GM23338 (cell line): ENCODE measurements around the gene TNNT2. TPM values are rescaled to one million over a fixed set of nuclear protein-coding genes. Genes with fewer than 3 reads are reported as not detected.

Experiments
- ATAC-seq: fragments of 200-7000 bp; cut with Tn5 transposase; 3 replicates; pipeline ENCODE4 v1.9.1; 2020
- DNase-seq: peaks from one replicate; pipeline ENCODE4 v3.0.0-alpha.2; 2015; ENCODE audit warnings: low spot score
- H2AFZ ChIP-seq: fragments of 200-600 bp; sonication (generic); 2 replicates; pipeline ENCODE4 v1.8.0; 2016; ENCODE audit warnings: antibody characterized with exemption, mild to moderate bottlenecking, moderate library complexity
- H3F3A ChIP-seq: fragments of 200-600 bp; sonication (generic); replicated peaks from 2 replicates; pipeline ENCODE4 v1.8.0; 2017; ENCODE audit warnings: antibody characterized with exemption, mixed run types, low read depth
- H3K27ac ChIP-seq: fragments of 200-600 bp; sonication (generic); 2 replicates; pipeline ENCODE4 v1.6.1; 2016; ENCODE audit warnings: low read depth
- H3K27me3 ChIP-seq: fragments of 200-600 bp; sonication (generic); 2 replicates; pipeline ENCODE4 v1.8.0; 2016; ENCODE audit warnings: mild to moderate bottlenecking, mixed run types, moderate library complexity; ENCODE audit not compliant: insufficient read depth
- H3K36me3 ChIP-seq: fragments of 200-600 bp; sonication (generic); 2 replicates; pipeline ENCODE4 v1.8.0; 2016; ENCODE audit warnings: mild to moderate bottlenecking; ENCODE audit not compliant: insufficient read depth
- H3K4me1 ChIP-seq: fragments of 200-600 bp; sonication (generic); 2 replicates; pipeline ENCODE4 v1.8.0; 2016; ENCODE audit warnings: mild to moderate bottlenecking, moderate library complexity; ENCODE audit not compliant: insufficient read depth
- H3K4me2 ChIP-seq: fragments of 200-600 bp; sonication (generic); 2 replicates; pipeline ENCODE4 v1.7.1; 2017; ENCODE audit warnings: mixed run types
- H3K4me3 ChIP-seq: fragments of 200-600 bp; sonication (generic); 2 replicates; pipeline ENCODE4 v1.6.1; 2016; ENCODE audit warnings: mixed run types
- H3K79me2 ChIP-seq: fragments of 200-600 bp; sonication (generic); replicated peaks from 2 replicates; pipeline ENCODE4 v1.8.0; 2017; ENCODE audit warnings: mild to moderate bottlenecking; ENCODE audit not compliant: insufficient read depth
- H3K9me2 ChIP-seq: fragments of 200-600 bp; sonication (generic); 2 replicates; pipeline ENCODE4 v1.8.0; 2017; ENCODE audit not compliant: insufficient read depth
- H4K20me1 ChIP-seq: fragments of 200-600 bp; sonication (generic); replicated peaks from 2 replicates; pipeline ENCODE4 v1.8.0; 2017; ENCODE audit warnings: mild to moderate bottlenecking; ENCODE audit not compliant: insufficient read depth
- H3K27ac Mint-ChIP-seq: 2 replicates; pipeline ENCODE4 v1.8.0; 2020; ENCODE audit warnings: inconsistent platforms, mild to moderate bottlenecking, moderate library complexity, mixed read lengths
- H3K27me3 Mint-ChIP-seq: 3 replicates; pipeline ENCODE4 v1.8.0; 2022; ENCODE audit warnings: low read depth, mild to moderate bottlenecking, moderate library complexity, mixed read lengths, inconsistent platforms; ENCODE audit not compliant: insufficient read depth, poor library complexity
- H3K36me3 Mint-ChIP-seq: 3 replicates; pipeline ENCODE4 v1.8.0; 2021; ENCODE audit warnings: low read depth, mild to moderate bottlenecking, inconsistent platforms, moderate library complexity, mixed read lengths
- H3K4me1 Mint-ChIP-seq: 3 replicates; pipeline ENCODE4 v1.8.0; 2020; ENCODE audit warnings: mild to moderate bottlenecking, inconsistent platforms, mixed read lengths
- H3K4me3 Mint-ChIP-seq: 3 replicates; pipeline ENCODE4 v1.8.0; 2021; ENCODE audit warnings: moderate library complexity, mild to moderate bottlenecking, inconsistent platforms, mixed read lengths
- H3K9me3 Mint-ChIP-seq: 3 replicates; pipeline ENCODE4 v1.8.0; 2020; ENCODE audit warnings: moderate library complexity, mild to moderate bottlenecking, inconsistent platforms, mixed read lengths
- CREB1 ChIP-seq: fragments of 250-450 bp; sonication (Bioruptor Pico); IDR thresholded peaks from 2 replicates; pipeline ENCODE4 v1.5.0; 2020; ENCODE audit warnings: low read depth, mild to moderate bottlenecking, moderate library complexity
- EZH2 ChIP-seq: fragments of 200-600 bp; sonication (generic); IDR thresholded peaks from one replicate; pipeline ENCODE4 v1.8.0; 2017; ENCODE audit warnings: antibody characterized with exemption, mild to moderate bottlenecking, low read depth; ENCODE audit not compliant: unreplicated experiment
- EZH2phosphoT487 ChIP-seq: fragments of 200-600 bp; sonication (generic); IDR thresholded peaks from one replicate; pipeline ENCODE4 v1.8.1; 2018; ENCODE audit warnings: antibody characterized with exemption; ENCODE audit not compliant: unreplicated experiment
- POLR2AphosphoS5 ChIP-seq: IDR thresholded peaks from 2 replicates; pipeline ENCODE4 v1.6.1; 2016; ENCODE audit warnings: antibody characterized with exemption, low read depth
- STAT1 ChIP-seq: IDR thresholded peaks from one replicate; pipeline ENCODE4 v1.6.1; 2016; ENCODE audit warnings: antibody characterized with exemption; ENCODE audit not compliant: unreplicated experiment
- ZNF114 ChIP-seq: fragments of 250-450 bp; sonication (Bioruptor Pico); IDR thresholded peaks from 2 replicates; pipeline ENCODE4 v1.5.0; 2020; ENCODE audit warnings: mild to moderate bottlenecking, moderate library complexity
- ZNF331 ChIP-seq: fragments of 250-450 bp; sonication (Bioruptor Pico); IDR thresholded peaks from 2 replicates; pipeline ENCODE4 v1.5.0; 2020; ENCODE audit warnings: low read depth, mild to moderate bottlenecking, moderate library complexity
- polyA plus RNA-seq: library from polyadenylated mRNA; unstranded; fragments of >200 nt; fragmentation: Nextera tagmentation; extraction: Ambion mirVana; gene quantifications from 2 replicates; pipeline ENCODE4 v1.2.1, GENCODE V29; 2016
- total RNA-seq: library from RNA; depleted of rRNA; stranded (reverse); fragments of >200 nt; shearing (Covaris generic); gene quantifications from 2 replicates; pipeline ENCODE4 v1.2.3, GENCODE V29; 2014
- TF ChIP-seq, protein P1 (sequence below), 2 experiments: fragments of 200-600 bp in 1 of 2; sonication (generic) in 1 of 2; conservative IDR thresholded peaks; 2 replicates each; pipeline versions ENCODE4 v1.5.1 to v1.6.1; 2016 to 2017; ENCODE audit warnings: antibody characterized with exemption in 2 of 2, low read depth in 2 of 2, mild to moderate bottlenecking in 2 of 2, moderate library complexity in 1 of 2
- TF ChIP-seq, protein P2 (sequence below): IDR thresholded peaks from 2 replicates; pipeline ENCODE4 v1.6.1; 2016; ENCODE audit warnings: antibody characterized with exemption

The TNNT2 gene
- total and polyA plus RNA-seq, 2 experiments from 2014 or later = 7.5 to 19.1 TPM

- H3K27ac ChIP-seq = no peak overlapping the region
- peaks cover 25% of the 10 kb centered on the region for H3K27me3 Mint-ChIP-seq
- no peak overlapping the region for H3K4me3 ChIP-seq
- no peak overlapping the region for H2AFZ ChIP-seq
- no peak overlapping the region for H3K4me3 Mint-ChIP-seq
- TF ChIP-seq ZNF331 (CRISPR knock-in tag) = no peak
- DNase-seq = no peak
- H3K36me3 Mint-ChIP-seq = no peaks in the 10 kb centered on the region
- H3K4me2 ChIP-seq = no peak overlapping the region
- H3K27me3 ChIP-seq = no peaks in the 10 kb centered on the region
- peaks cover 19% of the 10 kb centered on the region for H3K4me1 Mint-ChIP-seq
- no peaks in the 10 kb centered on the region for H3K9me3 Mint-ChIP-seq
- no peak overlapping the region for H3K27ac Mint-ChIP-seq
- H3K9me2 ChIP-seq = no peaks in the 10 kb centered on the region
- no peaks in the 10 kb centered on the region for H3F3A ChIP-seq
- H3K36me3 ChIP-seq = no peaks in the 10 kb centered on the region
- no peaks in the 10 kb centered on the region for H3K4me1 ChIP-seq
- ATAC-seq = no peak
- no peaks in the 10 kb centered on the region for H3K79me2 ChIP-seq
- no peaks in the 10 kb centered on the region for H4K20me1 ChIP-seq
These were observed 22.6 kb downstream of the TNNT2 start for GRCh38 chr1:201354901-201355295.

DNA sequence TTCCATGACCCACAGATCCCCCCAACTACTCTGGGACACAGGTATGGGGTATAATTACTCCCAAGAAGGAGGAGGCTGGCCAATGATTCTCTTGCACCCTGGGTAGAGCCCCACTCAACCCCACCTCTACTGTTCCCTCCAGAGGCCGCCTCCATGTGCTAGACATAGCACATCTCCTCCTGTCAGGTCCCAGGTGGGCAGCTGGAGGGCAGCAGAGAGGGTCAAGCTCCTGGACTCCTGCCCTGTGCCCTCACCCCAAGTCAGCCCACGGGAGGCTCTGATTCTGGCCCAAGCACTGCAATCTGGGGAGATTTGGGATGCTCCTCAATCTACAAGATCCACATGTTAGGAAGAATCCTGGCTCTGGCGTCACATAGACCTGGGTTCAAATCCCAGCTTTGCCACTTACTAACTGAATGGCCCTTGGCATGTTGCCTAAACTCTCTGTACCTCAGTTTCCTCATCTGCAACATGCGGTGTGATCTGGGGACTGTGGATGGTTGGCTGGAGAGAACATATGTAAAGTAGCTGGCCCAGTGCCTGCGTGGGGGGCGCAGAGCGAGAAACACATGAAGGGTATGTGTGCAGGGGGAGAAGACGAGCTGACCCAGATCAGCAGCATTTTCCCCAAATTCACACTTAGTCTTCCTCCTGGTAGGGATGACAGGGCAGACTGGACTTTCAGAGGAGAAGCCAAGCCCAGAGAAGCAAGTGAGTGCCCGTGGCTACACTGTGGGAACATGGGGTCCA, 23.2 kb downstream of the TNNT2 start:
- no peaks in the 10 kb centered on the region for H3K79me2 ChIP-seq
- no peak overlapping the region for H3K27ac ChIP-seq
- DNase-seq (no peak), ATAC-seq (no peak; the same call in 2 of the 3 replicates)
- no peak overlapping the region for H3K4me3 ChIP-seq
- no peaks in the 10 kb centered on the region for H3K27me3 ChIP-seq
- H3K4me1 ChIP-seq = no peaks in the 10 kb centered on the region
- H2AFZ ChIP-seq = no peak overlapping the region
- H3K4me2 ChIP-seq = no peak overlapping the region
- peaks cover 24% of the 10 kb centered on the region for H3K27me3 Mint-ChIP-seq
- peaks cover 19% of the 10 kb centered on the region for H3K4me1 Mint-ChIP-seq
- H3K4me3 Mint-ChIP-seq = no peak overlapping the region
- no peak overlapping the region for H3K27ac Mint-ChIP-seq
- TF ChIP-seq STAT1 (no peak), ZNF331 (CRISPR knock-in tag) (no peak)
- TF ChIP-seq, protein P1, sequence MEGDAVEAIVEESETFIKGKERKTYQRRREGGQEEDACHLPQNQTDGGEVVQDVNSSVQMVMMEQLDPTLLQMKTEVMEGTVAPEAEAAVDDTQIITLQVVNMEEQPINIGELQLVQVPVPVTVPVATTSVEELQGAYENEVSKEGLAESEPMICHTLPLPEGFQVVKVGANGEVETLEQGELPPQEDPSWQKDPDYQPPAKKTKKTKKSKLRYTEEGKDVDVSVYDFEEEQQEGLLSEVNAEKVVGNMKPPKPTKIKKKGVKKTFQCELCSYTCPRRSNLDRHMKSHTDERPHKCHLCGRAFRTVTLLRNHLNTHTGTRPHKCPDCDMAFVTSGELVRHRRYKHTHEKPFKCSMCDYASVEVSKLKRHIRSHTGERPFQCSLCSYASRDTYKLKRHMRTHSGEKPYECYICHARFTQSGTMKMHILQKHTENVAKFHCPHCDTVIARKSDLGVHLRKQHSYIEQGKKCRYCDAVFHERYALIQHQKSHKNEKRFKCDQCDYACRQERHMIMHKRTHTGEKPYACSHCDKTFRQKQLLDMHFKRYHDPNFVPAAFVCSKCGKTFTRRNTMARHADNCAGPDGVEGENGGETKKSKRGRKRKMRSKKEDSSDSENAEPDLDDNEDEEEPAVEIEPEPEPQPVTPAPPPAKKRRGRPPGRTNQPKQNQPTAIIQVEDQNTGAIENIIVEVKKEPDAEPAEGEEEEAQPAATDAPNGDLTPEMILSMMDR (conservative IDR thresholded peaks at IDR 0.05; ENCODE audit: low read depth in 2 of 2) = peak in 1 of 2 experiments; percentile 28; a peak in 2 of 4 replicates
- H3K9me3 Mint-ChIP-seq = no peaks in the 10 kb centered on the region
- no peaks in the 10 kb centered on the region for H3K36me3 ChIP-seq
- no peaks in the 10 kb centered on the region for H3K9me2 ChIP-seq
- H3K36me3 Mint-ChIP-seq = no peaks in the 10 kb centered on the region
- H4K20me1 ChIP-seq = no peaks in the 10 kb centered on the region
- H3F3A ChIP-seq = no peaks in the 10 kb centered on the region

DNA sequence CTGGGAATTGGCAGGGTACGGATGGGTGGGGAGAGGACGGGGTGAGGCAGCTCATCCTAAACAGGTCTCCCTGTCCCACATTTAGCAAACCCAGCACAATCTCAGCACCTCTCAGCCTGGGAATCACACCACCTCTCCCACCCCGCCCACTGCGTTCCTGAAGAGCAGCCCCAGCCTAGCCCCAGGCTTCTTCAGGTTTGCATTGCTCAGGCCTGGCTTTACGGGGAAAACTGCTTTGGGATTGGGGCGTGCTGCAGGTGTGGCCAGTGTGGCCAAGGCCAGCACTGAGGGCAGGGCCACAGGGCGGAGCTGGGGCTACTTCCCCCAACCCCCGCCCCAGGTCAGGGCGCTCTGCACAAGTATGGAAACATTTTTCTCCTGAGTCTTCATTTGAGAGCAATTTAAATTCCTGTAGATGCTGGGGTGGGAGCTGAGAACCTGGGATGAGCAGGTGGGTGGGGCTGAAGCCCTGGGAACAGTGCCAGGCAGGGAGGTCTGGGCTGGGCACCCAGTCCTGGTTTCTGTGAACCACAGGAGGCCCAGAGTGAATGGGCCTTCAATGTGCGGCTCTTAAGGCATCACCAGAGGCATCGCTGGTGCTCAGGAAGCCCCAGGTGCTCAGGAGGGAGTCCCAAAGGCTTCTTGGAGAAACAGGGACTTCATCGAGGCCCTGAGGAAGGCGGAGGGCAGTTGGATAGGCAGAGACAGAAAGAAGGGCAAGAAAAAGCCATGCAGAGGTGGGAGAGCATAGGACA, 24.1 kb downstream of the TNNT2 start:
- H3K79me2 ChIP-seq = no peaks in the 10 kb centered on the region
- no peak overlapping the region for H3K4me3 Mint-ChIP-seq
- peak; percentile 13 for DNase-seq

More for the DNA sequence above, 24.1 kb downstream of the TNNT2 start:
- no peaks in the 10 kb centered on the region for H3F3A ChIP-seq
- Mint-ChIP-seq H3K4me1 (peaks cover 22% of the 10 kb centered on the region), H3K27ac (no peak overlapping the region), H3K9me3 (no peaks in the 10 kb centered on the region), H3K27me3 (peaks cover 17% of the 10 kb centered on the region), H3K36me3 (no peaks in the 10 kb centered on the region)
- H3K27ac ChIP-seq = no peak overlapping the region
- peaks cover 3% of the 10 kb centered on the region for H3K4me1 ChIP-seq
- TF ChIP-seq POLR2AphosphoS5 = no peak
- no peak for TF ChIP-seq CREB1
- TF ChIP-seq STAT1 = no peak
- no peak for TF ChIP-seq ZNF331 (CRISPR knock-in tag)
- TF ChIP-seq EZH2phosphoT487 = no peak
- TF ChIP-seq ZNF114 (CRISPR knock-in tag) = no peak
- TF ChIP-seq EZH2 = no peak
- TF ChIP-seq, protein P2, sequence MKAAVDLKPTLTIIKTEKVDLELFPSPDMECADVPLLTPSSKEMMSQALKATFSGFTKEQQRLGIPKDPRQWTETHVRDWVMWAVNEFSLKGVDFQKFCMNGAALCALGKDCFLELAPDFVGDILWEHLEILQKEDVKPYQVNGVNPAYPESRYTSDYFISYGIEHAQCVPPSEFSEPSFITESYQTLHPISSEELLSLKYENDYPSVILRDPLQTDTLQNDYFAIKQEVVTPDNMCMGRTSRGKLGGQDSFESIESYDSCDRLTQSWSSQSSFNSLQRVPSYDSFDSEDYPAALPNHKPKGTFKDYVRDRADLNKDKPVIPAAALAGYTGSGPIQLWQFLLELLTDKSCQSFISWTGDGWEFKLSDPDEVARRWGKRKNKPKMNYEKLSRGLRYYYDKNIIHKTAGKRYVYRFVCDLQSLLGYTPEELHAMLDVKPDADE = no peak
- H3K36me3 ChIP-seq = no peaks in the 10 kb centered on the region
- no peaks in the 10 kb centered on the region for H3K27me3 ChIP-seq
- H2AFZ ChIP-seq = peak overlapping the region; percentile 72; the same call in 1 of the 2 replicates
- H3K4me3 ChIP-seq = no peak overlapping the region
- peak; percentile 32 for ATAC-seq
- no peaks in the 10 kb centered on the region for H4K20me1 ChIP-seq
- H3K9me2 ChIP-seq = no peaks in the 10 kb centered on the region
- no peak overlapping the region for H3K4me2 ChIP-seq
